NOMO-1 (cell line): ENCODE measurements around the gene HCAR2.
"Not testable (repeated sequence)": the region's sequence is repeated elsewhere in the genome, so short reads cannot be mapped to it uniquely, and the experiment has no call there.

Experiments
- DNase-seq, 2 experiments: peaks; one replicate each; lab custom pipeline; 2025; ENCODE audit not compliant: unreplicated experiment in 2 of 2; lab: John Stamatoyannopoulos, UW

Gene HCAR2

DNA sequence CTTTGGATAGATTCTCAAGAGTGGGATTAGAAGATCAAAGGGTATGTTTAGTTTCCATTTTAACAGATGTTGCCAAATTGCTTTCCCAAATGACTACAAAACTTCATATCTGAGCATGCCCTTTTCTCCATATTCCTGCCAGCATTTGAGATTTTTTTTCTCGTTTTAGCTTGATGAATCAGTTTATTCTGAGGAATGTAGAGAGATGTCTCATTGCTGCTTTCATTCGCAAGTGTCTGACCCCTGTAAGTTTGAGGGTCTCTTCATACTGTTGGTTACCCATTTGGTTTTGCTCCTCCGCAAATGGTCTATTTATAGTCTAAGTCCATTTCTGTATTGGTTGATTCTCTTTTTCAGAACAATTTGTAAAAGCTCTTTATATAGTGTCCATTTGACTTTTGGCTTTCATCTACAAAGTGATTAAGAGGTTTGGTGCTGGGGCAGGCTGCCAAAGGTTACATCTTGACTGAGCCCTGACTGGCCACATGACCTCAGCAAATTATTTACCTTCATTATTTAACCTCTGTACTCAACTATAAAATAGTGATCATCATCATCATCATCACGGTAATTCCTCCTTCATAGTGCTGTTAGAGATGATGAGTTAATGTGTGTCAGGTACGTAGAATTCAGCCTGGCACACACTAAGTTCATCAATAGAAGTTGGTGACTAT is 33.6 kb downstream of the HCAR2 start:
- no peak for DNase-seq

DNA sequence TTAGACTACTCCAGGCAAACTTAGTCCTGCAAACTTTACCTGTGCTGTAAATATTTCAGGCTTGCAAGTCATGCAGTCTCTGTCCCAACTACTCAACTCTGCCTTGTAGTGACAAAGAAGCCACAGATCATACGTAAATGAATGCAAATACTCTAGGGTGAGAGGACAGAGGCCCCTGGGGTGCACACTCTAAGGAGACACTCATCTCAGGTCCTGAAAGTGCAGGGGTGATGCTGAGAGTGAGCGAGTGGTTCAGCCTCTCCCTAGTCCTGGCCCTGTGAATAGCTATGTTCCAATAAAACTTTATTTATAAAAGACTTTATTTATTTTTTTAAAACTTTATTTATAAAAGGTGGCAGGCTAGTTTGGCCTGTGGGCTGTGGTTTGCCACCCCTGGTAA is 34.9 kb downstream of the HCAR2 start:
- DNase-seq = no peak

DNA sequence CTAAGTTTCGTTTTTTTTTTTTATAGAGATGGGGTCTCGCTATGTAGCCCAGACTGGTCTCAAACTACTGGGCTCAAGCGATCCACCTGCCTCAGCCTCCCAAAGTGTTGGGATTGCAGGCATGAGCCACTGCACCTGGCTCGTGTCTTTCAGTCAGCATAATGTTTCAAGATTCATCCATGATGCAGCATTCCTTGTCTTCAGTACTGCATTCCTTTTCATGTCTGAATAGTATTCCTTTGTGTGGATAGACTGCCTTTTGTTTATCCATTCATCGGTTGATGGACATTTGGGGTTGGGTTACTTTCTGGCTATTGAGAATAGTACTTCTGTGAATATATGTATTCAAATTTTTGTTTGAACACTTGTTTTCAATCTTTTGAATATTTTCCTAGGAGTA is 37.4 kb downstream of the HCAR2 start:
- no peak for DNase-seq

DNA sequence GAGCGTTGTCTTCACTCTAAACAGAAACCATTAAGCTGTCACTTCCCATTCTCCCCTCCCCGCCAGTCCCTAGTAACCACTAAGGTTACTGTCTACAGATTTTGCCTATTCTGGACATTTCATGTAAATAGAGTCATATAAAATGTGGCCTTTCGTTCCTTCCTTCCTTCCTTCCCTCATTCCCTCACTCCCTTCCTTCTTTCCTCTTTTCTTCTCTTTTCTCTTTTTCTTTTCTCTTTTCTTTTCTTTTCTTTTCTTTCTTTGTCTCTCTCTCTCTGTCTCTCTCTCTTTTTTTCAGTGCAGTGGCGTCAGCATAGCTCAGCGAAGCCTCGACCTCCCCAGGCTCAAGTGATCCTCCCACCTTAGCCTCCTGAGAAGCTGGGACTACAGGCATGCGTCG is 37.8 kb downstream of the HCAR2 start:
- no peak for DNase-seq

DNA sequence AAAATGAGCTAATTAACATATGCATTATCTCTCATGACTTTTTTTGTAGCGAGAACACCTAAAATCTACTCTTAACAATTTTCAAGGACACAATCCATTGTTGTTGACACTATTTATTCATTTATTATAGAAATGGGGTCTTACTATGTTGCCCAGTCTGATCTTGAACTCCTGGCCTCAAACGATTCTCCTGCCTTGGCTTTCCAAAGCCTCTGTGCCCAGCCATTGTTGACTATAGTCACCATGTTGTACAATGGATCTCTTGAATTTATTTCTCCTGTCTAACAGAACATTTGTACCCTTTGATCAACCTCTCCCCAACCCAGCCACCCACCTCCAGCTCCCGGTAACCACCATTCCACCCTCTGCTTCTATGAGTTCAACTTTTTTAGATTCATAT is 41.2 kb downstream of the HCAR2 start:
- no peak for DNase-seq

DNA sequence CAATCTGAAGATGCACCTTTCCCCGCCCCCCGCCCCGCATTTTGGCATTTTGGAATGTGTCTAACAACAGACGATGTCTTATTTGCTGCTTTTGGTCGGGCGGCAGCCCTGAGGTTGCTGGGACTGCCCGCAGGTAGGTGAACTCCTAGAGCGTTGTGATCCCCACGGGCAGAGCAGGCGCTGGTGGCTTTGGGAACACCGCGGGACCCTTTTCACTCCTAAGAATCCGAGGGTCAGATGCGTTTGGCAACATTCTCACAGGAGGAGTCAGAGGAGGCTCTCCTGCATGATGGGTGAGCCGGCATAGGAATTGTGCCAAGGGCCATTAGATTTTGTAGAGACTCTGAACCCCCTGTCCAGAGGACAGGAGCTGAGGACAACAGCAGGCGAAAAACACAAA is 41.9 kb downstream of the HCAR2 start:
- DNase-seq = no peak

DNA sequence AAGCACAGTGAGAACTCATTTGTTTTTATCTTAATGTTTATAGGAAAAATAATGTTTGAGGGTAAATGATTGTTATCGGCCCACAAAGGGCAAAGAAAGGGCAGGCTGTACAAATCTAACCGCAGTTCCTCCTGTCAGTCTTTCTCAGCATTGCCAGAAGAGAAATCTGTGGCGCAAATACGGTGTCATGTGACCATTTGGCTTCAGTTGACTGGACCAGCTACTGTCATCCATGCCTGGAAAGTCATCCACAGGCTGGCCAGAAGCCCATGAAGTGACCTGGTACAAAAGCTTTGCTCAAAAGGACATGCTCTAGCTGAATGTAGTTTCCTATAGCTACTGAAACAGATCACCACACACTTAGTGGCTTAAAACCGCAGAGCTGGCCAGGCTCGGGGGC is 43.6 kb downstream of the HCAR2 start:
- no peak for DNase-seq

DNA sequence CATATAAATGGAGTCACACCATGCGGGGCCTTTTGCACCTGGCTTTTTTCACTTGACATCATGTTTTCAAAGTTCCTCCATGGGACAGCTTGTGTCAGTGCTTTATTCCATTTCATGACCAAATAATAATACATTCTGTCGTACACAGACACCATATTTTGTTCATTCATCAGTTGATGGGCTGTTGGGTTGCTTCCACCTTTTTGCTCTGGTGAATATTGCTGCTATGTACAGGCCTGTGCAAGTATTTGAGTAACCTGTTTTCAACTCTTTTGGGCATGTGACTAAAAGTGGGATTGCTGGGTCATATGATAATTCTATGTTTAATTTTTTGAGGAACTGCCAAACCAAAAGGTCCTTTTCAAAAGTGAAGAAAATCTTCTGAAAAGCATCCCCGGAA is 46.9 kb downstream of the HCAR2 start:
- DNase-seq = no peak

DNA sequence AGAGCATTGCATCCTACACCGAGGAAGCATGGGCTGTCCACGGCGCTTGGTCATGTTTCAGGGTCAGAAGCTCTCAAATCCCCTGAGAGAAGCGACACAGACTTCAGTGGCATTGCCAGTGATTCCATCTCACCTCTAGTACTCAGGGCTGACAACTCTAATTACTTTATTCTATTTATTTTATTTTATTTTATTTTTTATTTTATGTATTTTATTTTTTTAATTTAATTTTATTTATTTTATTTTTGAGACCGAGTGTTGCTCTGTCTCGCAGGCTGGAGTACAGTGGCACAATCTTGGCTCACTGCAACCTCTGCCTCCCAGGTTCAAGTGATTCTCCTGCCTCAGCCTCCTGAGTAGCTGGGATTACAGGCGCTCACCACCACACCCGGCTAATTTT is 49.9 kb downstream of the HCAR2 start:
- not testable (repeated sequence) for DNase-seq

DNA sequence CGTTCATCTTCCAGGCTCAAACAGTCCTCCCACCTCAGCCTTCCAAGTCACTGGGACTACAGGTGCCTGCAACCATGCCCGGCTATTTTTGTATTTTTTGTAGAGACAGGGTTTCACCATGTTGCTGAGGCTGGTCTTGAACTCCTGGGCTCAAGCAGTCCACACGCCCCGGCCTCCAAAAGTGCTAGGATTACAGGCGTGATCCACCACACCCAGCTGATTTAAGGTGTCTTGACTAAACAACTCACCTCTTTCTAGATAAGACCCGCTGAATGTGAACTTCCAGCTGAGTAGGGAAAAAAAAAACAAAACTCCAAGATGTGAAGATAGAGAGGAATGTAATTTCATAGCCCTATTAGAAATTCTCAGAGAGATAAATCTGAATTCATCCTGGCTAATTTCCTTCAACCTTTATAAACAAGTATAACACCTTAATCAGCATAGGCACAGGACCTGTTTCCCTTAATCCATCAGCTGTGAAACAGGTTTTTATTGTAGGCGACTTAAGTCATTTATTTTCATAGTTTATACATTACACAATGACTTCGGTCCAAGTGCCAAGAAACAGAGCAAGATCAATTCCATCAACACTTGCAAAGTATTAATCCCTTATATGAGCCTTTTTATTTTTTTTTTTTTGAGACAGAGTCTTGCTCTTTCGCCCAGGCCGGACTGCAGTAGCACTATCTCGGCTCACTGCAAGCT is 51.5 kb downstream of the HCAR2 start:
- DNase-seq = no peak
